K562 (cell line): ENCODE measurements around the gene TMEM245. TPM values are rescaled to one million over a fixed set of nuclear protein-coding genes. Genes with fewer than 3 reads are reported as not detected.

ENCODE experiments used
- ATAC-seq: fragments of 200-7000 bp; cut with Tn5 transposase; 3 replicates; pipeline ENCODE4 v1.9.1; 2020; ENCODE audit warnings: moderate library complexity
- BruUV-seq: library from RNA; stranded (reverse); fragments of 400-500 nt; replicated peaks from 2 replicates; lab custom pipeline; 2021; lab: Mats Ljungman, UMichigan
- CTCF ChIA-PET: fragments of 300-600 bp; formaldehyde crosslinking; extraction: SDS; loops from one replicate; lab custom pipeline; 2021; ENCODE audit warnings: low intra/inter-chr PET ratio; lab: Yijun Ruan, JAX
- POLR2A ChIA-PET: fragments of 300-600, 350-650 bp; sonication (Branson Sonifier 250); formaldehyde crosslinking; extraction: SDS; loops from one replicate; lab custom pipeline; 2021; ENCODE audit warnings: antibody characterized with exemption, inconsistent platforms; lab: Yijun Ruan, JAX
- DNase-seq, 4 experiments: peaks; one replicate each; pipeline versions ENCODE4 v3.0.0 to v3.0.0-alpha.2; 2011 to 2018; ENCODE audit warnings: low spot score in 3 of 4, mixed read lengths in 3 of 4; ENCODE audit errors: extremely low read depth in 1 of 4
- FAIRE-seq: peaks from 2 replicates; lab custom pipeline; 2011; peaks lifted over from hg19 to GRCh38; lab: Jason Lieb, UNC
- H2AFZ ChIP-seq: 2 replicates; pipeline ENCODE4 v1.6.0; 2011; ENCODE audit warnings: low read depth, low read length, control low read depth, inconsistent platforms
- H3K27ac ChIP-seq: fragments of 200-600 bp; 3 replicates; pipeline ENCODE4 v1.8.0; 2011; ENCODE audit warnings: low read depth, mild to moderate bottlenecking, control low read depth, inconsistent platforms, low read length, moderate library complexity, mixed read lengths; ENCODE audit errors: extremely low read depth
- H3K27me3 ChIP-seq, 2 experiments: fragments of 300-600 bp in 1 of 2; 2 replicates in 1 of 2; 3 replicates in 1 of 2; pipeline versions ENCODE4 v1.6.0 to v1.8.0; 2011; ENCODE audit warnings: inconsistent platforms in 2 of 2, low read length in 2 of 2, mild to moderate bottlenecking in 1 of 2, mixed read lengths in 1 of 2, moderate library complexity in 1 of 2; ENCODE audit not compliant: control insufficient read depth in 2 of 2, insufficient read depth in 2 of 2
- H3K36me3 ChIP-seq: fragments of 300-600 bp; 3 replicates; pipeline ENCODE4 v1.8.0; 2011; ENCODE audit warnings: mild to moderate bottlenecking, low read length, inconsistent platforms; ENCODE audit not compliant: control insufficient read depth, insufficient read depth
- H3K4me1 ChIP-seq, 2 experiments: fragments of 200-600 bp in 1 of 2; replicated peaks in 1 of 2; 2 replicates in 1 of 2; 3 replicates in 1 of 2; pipeline versions ENCODE4 v1.5.1 to v1.8.0; 2011; ENCODE audit warnings: inconsistent platforms in 2 of 2, low read length in 2 of 2, mild to moderate bottlenecking in 1 of 2, mixed read lengths in 1 of 2, moderate library complexity in 1 of 2; ENCODE audit not compliant: control insufficient read depth in 2 of 2, insufficient read depth in 2 of 2
- H3K4me2 ChIP-seq: 2 replicates; pipeline ENCODE4 v1.6.1; 2011; ENCODE audit warnings: low read length, control low read depth, inconsistent platforms, mixed read lengths; ENCODE audit not compliant: insufficient read depth
- H3K4me3 ChIP-seq: fragments of 200-600 bp; sonication (generic), shearing (Covaris generic); 2 replicates; pipeline ENCODE4 v1.5.1; 2016; ENCODE audit warnings: control low read depth, inconsistent platforms
- H3K79me2 ChIP-seq: fragments of 200-600 bp; 3 replicates; pipeline ENCODE4 v1.8.0; 2011; ENCODE audit warnings: low read length, inconsistent platforms; ENCODE audit not compliant: control insufficient read depth, insufficient read depth
- H3K9ac ChIP-seq, 2 experiments: 2 replicates each; pipeline versions ENCODE4 v1.6.0 to v1.6.1; 2011; ENCODE audit warnings: low read depth in 2 of 2, low read length in 2 of 2, control low read depth in 1 of 2, inconsistent platforms in 1 of 2, mild to moderate bottlenecking in 1 of 2, mixed read lengths in 1 of 2; ENCODE audit not compliant: insufficient read depth in 1 of 2
- H3K9me1 ChIP-seq: one replicate; pipeline ENCODE4 v1.6.0; 2011; ENCODE audit warnings: inconsistent platforms, mild to moderate bottlenecking, low read length, moderate library complexity; ENCODE audit not compliant: control insufficient read depth, insufficient read depth
- H3K9me3 ChIP-seq: replicated peaks from 2 replicates; pipeline ENCODE4 v1.5.1; 2011; ENCODE audit warnings: low read depth, low read length, inconsistent platforms; ENCODE audit not compliant: control insufficient read depth, insufficient read depth
- H4K20me1 ChIP-seq: replicated peaks from 2 replicates; pipeline ENCODE4 v1.6.1; 2011; ENCODE audit warnings: low read length, inconsistent platforms, mixed read lengths; ENCODE audit not compliant: control insufficient read depth, insufficient read depth
- ZNF146 ChIP-seq: IDR thresholded peaks from one replicate; pipeline ENCODE4 v1.6.1; 2018; ENCODE audit warnings: missing compliant biosample characterization; ENCODE audit not compliant: unreplicated experiment
- ZNF507 ChIP-seq: conservative IDR thresholded peaks from 2 replicates; pipeline ENCODE4 v1.6.1; 2017; ENCODE audit warnings: missing genetic modification characterization, missing compliant biosample characterization
- WGBS: fragments of 100-300 bp; shearing (Covaris generic); methylation state at CpG from one replicate; pipeline ENCODE4 v1.1.6; 2016; ENCODE audit warnings: low coverage, mixed read lengths; ENCODE audit not compliant: insufficient coverage; ENCODE audit errors: missing lambda C conversion rate; 5-methylcytosine and 5-hydroxymethylcytosine counted together
- in situ Hi-C: fragments of 300-500 bp; cut with MboI; formaldehyde crosslinking; loops from 4 replicates; pipeline ENCODE4 v1.15.0; 2018; ENCODE audit warnings: inconsistent platforms, mixed read lengths
- intact Hi-C: fragments of 100-400 bp; cut with micrococcal nuclease; formaldehyde crosslinking; loops from 2 replicates; pipeline ENCODE4 v1.14.2; 2022
- polyA plus RNA-seq, 8 experiments: library from polyadenylated mRNA; depleted of rRNA in 4 of 8; stranded (reverse) in 5 of 8; unstranded in 3 of 8; fragments of >200 nt; fragmentation: Nextera tagmentation in 2 of 8; fragmentation: Illumina TruSeq in 1 of 8; extraction: Ambion mirVana in 2 of 8; extraction: Trizol in 1 of 8; gene quantifications; 2 replicates each; pipeline versions ENCODE4 v1.2.1 to v1.2.3, GENCODE V29; 2011 to 2014; ENCODE audit warnings: inconsistent platforms in 1 of 8, missing spikeins in 1 of 8
- total RNA-seq, 7 experiments: library from RNA; depleted of rRNA in 6 of 7; stranded (reverse); fragments of >200 nt in 6 of 7; fragmentation: Illumina TruSeq in 2 of 7; extraction: Trizol in 2 of 7; gene quantifications; 2 replicates each; pipeline versions ENCODE4 v1.2.1 to v1.2.3, GENCODE V29; 2011 to 2021; ENCODE audit warnings: low replicate concordance in 1 of 7
- TF ChIP-seq, protein P1 (sequence below), 2 experiments: IDR thresholded peaks in 1 of 2; conservative IDR thresholded peaks in 1 of 2; 2 replicates each; pipeline ENCODE4 v1.6.1; 2016; ENCODE audit warnings: low read depth in 2 of 2, mild to moderate bottlenecking in 1 of 2, missing compliant biosample characterization in 1 of 2, missing genetic modification characterization in 1 of 2, moderate library complexity in 1 of 2

The TMEM245 gene
- total and polyA plus RNA-seq, 9 of the 15 experiments (the other 6 are each of a cell fraction or from before 2014, with no cell fraction given): 8.5 to 43.2 (median 24.3) TPM

GRCh38 chr9:109040571-109040970 lies 79.2 kb downstream of the TMEM245 start:
- Histone ChIP-seq H3K4me3 (no peak overlapping the region), H3K79me2 (no peaks in the 10 kb centered on the region)
- DNase-seq: no peak
- TF ChIP-seq ZNF507 (no peak), ZNF146 (CRISPR knock-in tag) (peak; percentile 70)
- TF ChIP-seq, protein P1, sequence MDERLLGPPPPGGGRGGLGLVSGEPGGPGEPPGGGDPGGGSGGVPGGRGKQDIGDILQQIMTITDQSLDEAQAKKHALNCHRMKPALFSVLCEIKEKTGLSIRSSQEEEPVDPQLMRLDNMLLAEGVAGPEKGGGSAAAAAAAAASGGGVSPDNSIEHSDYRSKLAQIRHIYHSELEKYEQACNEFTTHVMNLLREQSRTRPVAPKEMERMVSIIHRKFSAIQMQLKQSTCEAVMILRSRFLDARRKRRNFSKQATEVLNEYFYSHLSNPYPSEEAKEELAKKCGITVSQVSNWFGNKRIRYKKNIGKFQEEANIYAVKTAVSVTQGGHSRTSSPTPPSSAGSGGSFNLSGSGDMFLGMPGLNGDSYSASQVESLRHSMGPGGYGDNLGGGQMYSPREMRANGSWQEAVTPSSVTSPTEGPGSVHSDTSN (CRISPR knock-in tag; IDR thresholded peaks at IDR 0.05; ENCODE audit: low read depth): no peak
- TF ChIP-seq, protein P1 (tag; conservative IDR thresholded peaks at IDR 0.05; ENCODE audit: low read depth): no peak
- TF ChIP-seq, all 486 proteins: peak for 1
- POLR2A ChIA-PET: interaction anchor here (0.9 to 1.0 kb wide), 2 partner anchors 12 kb away, joined by 3 read pairs; no protein-coding TSS in a partner anchor
- H2AFZ ChIP-seq: no peak overlapping the region
- in situ Hi-C loops: no loop called here
- H3K27ac ChIP-seq: no peak overlapping the region
- H3K9ac ChIP-seq: no peak overlapping the region
- ATAC-seq (no peak), FAIRE-seq (no peak)
- H3K9me1 ChIP-seq: no peaks in the 10 kb centered on the region
- CTCF ChIA-PET: no interaction called here
- no peaks in the 10 kb centered on the region for H3K9me3 ChIP-seq
- peaks cover 0 to 3% of the 10 kb centered on the region in 2 experiments; a peak in 2 of 5 replicates for H3K4me1 ChIP-seq
- no peaks in the 10 kb centered on the region for H4K20me1 ChIP-seq
- no peaks in the 10 kb centered on the region for H3K27me3 ChIP-seq
- BruUV-seq: TSS peak; percentile 5
- intact Hi-C loops: no loop called here
- H3K36me3 ChIP-seq: peaks cover 84% of the 10 kb centered on the region
- no peak overlapping the region for H3K4me2 ChIP-seq
- 96% methylated on average over 4 of the region's 4 CpGs for WGBS
